ENCODE measurements around the gene SLC35E3.
"Not testable (repeated sequence)": the region's sequence is repeated elsewhere in the genome, so short reads cannot be mapped to it uniquely, and the experiment has no call there.

Gene SLC35E3

GRCh38 chr12:68790952-68791234 is 44.9 kb downstream of the SLC35E3 start:
- no peak for FAIRE-seq
- DNase-seq (ENCODE audit: insufficient read length, low spot score): no peak
- TF ChIP-seq POLR2AphosphoS5 (IDR thresholded peaks at IDR 0.05; ENCODE audit: low read depth, low read length) (no peak), TAF1 (IDR thresholded peaks at IDR 0.05; ENCODE audit: low read depth, low read length) (no peak), PAX5 (IDR thresholded peaks at IDR 0.05; ENCODE audit: insufficient read depth, low read length, severe bottlenecking) (no peak), POU2F2 (IDR thresholded peaks at IDR 0.05; ENCODE audit: low read depth, low read length) (no peak), SPI1 (IDR thresholded peaks at IDR 0.05; ENCODE audit: low read depth, low read length) (no peak), POLR2A (IDR thresholded peaks at IDR 0.05; ENCODE audit: low read depth, low read length) (no peak)

DNA sequence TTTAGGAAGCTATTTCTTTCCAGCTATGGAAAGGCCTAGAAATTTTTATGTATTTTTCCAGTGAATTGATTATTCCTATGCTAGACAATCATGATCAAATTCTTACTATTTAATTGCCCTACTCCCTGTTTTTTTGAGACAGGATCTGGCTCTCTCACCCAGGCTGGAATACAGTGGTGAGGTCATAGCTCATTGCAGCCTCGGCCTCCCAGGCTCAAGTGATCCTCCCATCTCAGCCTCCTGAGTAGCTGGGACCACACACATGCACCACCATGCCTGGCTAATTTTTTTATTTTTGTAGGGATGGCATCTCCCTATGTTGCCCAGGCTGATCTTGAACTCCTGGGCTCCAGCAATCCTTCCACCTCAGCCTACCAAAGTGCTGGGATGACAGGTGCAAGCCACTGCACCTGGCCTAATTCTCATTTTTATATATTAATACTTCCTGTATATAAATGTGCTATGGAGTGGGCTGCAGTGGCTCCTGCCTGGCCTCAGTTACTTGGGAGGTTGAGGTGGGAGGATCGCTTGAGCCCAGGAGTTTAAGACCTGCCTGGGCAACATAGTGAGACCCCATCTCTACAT is 46.0 kb downstream of the SLC35E3 start:
- DNase-seq (ENCODE audit: insufficient read length, low spot score) (no peak), FAIRE-seq (no peak)
- TF ChIP-seq POLR2A (IDR thresholded peaks at IDR 0.05; ENCODE audit: low read depth, low read length) (no peak), SPI1 (IDR thresholded peaks at IDR 0.05; ENCODE audit: low read depth, low read length) (no peak)

DNA sequence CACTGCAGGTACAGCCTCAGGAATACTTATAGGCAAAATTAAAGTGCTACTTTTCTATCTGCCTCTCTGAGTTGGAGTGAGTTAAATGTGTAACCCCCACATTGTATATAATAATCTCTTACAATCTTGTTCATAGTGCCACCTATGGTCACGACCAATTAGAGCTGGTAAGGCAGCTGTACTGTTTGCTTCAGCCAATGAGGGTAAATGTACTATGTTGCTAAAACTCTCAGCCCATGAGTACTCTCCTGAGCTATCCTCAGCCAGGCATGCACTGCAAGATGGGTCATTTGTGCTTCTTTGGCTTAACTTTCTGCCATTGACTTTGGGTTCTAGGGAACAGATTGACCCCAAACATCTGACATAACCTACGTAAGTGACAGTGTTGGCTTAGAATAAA is 47.0 kb downstream of the SLC35E3 start:
- FAIRE-seq: peak; percentile 59
- TF ChIP-seq TAF1 (IDR thresholded peaks at IDR 0.05; ENCODE audit: low read depth, low read length) (no peak), SPI1 (IDR thresholded peaks at IDR 0.05; ENCODE audit: low read depth, low read length) (no peak), POLR2A (IDR thresholded peaks at IDR 0.05; ENCODE audit: low read depth, low read length) (no peak), PAX5 (IDR thresholded peaks at IDR 0.05; ENCODE audit: insufficient read depth, low read length, severe bottlenecking) (no peak), POU2F2 (IDR thresholded peaks at IDR 0.05; ENCODE audit: low read depth, low read length) (no peak), POLR2AphosphoS5 (IDR thresholded peaks at IDR 0.05; ENCODE audit: low read depth, low read length) (no peak)
- peak; percentile 56 for DNase-seq (ENCODE audit: insufficient read length, low spot score)

DNA sequence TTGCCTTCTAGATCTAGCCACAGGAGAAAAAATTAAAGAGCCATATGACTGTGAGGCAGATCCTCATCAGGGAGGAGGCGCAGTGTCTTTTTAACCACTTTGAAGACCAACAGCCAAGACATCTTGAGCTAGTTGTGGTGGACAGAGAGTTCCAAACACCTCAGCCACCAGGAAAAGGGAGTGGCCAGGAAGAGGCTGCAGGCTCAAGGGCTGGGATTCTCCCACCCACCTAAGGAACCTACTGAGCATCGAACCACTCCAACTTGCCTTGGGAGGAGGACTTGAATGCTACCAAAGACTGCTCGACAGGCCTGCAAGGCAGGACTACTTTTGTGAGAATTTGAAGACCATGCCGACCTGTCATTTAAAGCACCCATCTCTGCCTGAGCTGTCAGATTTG is 47.5 kb downstream of the SLC35E3 start:
- no peak for DNase-seq (ENCODE audit: insufficient read length, low spot score)
- FAIRE-seq: no peak
- TF ChIP-seq SPI1 (IDR thresholded peaks at IDR 0.05; ENCODE audit: low read depth, low read length) (no peak), POLR2AphosphoS5 (IDR thresholded peaks at IDR 0.05; ENCODE audit: low read depth, low read length) (no peak), POLR2A (IDR thresholded peaks at IDR 0.05; ENCODE audit: low read depth, low read length) (no peak), POU2F2 (IDR thresholded peaks at IDR 0.05; ENCODE audit: low read depth, low read length) (no peak), PAX5 (IDR thresholded peaks at IDR 0.05; ENCODE audit: insufficient read depth, low read length, severe bottlenecking) (no peak), TAF1 (IDR thresholded peaks at IDR 0.05; ENCODE audit: low read depth, low read length) (no peak)

- DNase-seq (ENCODE audit: insufficient read length, low spot score) (no peak), FAIRE-seq (no peak)
- TF ChIP-seq SPI1 (IDR thresholded peaks at IDR 0.05; ENCODE audit: low read depth, low read length) (no peak), TAF1 (IDR thresholded peaks at IDR 0.05; ENCODE audit: low read depth, low read length) (no peak), POU2F2 (IDR thresholded peaks at IDR 0.05; ENCODE audit: low read depth, low read length) (no peak), POLR2AphosphoS5 (IDR thresholded peaks at IDR 0.05; ENCODE audit: low read depth, low read length) (no peak), PAX5 (IDR thresholded peaks at IDR 0.05; ENCODE audit: insufficient read depth, low read length, severe bottlenecking) (no peak), POLR2A (IDR thresholded peaks at IDR 0.05; ENCODE audit: low read depth, low read length) (no peak)
Measured at GRCh38 chr12:68793975-68794652, 48.1 kb downstream of the SLC35E3 start.

DNA sequence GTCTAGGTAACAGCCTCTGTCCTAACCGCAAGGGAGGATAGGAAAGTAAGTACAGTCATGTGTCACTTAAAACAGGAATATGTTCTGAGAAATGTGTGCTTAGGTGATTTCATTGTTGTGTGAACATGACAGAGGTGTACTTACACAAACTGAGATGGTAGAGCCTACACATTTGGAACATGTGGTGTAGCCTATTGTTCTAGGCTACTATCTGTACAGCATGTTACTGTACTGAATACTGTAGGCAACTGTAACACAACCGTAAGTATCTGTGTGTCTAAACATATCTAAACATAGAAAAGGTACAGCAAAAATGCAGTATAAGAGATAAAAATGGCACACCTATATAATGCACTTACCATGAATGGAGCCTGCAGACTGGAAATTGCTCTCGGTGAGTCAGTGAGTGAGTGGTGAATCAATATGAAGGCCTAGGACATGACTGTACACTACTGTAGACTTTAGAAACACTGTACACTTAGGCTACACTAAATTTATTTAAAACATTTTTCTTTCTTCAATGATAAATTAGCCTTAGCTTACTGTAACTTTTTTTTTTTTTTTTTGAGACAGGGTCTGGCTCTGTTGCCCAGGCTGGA is 48.8 kb downstream of the SLC35E3 start:
- DNase-seq (ENCODE audit: insufficient read length, low spot score): no peak
- FAIRE-seq: no peak
- TF ChIP-seq POLR2A (IDR thresholded peaks at IDR 0.05; ENCODE audit: low read depth, low read length) (no peak), TAF1 (IDR thresholded peaks at IDR 0.05; ENCODE audit: low read depth, low read length) (no peak), PAX5 (IDR thresholded peaks at IDR 0.05; ENCODE audit: insufficient read depth, low read length, severe bottlenecking) (no peak), POU2F2 (IDR thresholded peaks at IDR 0.05; ENCODE audit: low read depth, low read length) (no peak), POLR2AphosphoS5 (IDR thresholded peaks at IDR 0.05; ENCODE audit: low read depth, low read length) (no peak)

- FAIRE-seq (no peak), DNase-seq (ENCODE audit: insufficient read length, low spot score) (no peak)
- no peak for TF ChIP-seq POU2F2 (IDR thresholded peaks at IDR 0.05; ENCODE audit: low read depth, low read length)
Measured at GRCh38 chr12:68796399-68796798, 50.4 kb downstream of the SLC35E3 start.

GRCh38 chr12:68798882-68799234 is 52.9 kb downstream of the SLC35E3 start:
- DNase-seq (ENCODE audit: insufficient read length, low spot score) (no peak), FAIRE-seq (no peak)
- TF ChIP-seq POLR2A (IDR thresholded peaks at IDR 0.05; ENCODE audit: low read depth, low read length) (no peak), TAF1 (IDR thresholded peaks at IDR 0.05; ENCODE audit: low read depth, low read length) (no peak)

GRCh38 chr12:68800294-68800693 is 54.3 kb downstream of the SLC35E3 start:
- DNase-seq (ENCODE audit: insufficient read length, low spot score): no peak
- TF ChIP-seq TAF1 (IDR thresholded peaks at IDR 0.05; ENCODE audit: low read depth, low read length) (no peak), PAX5 (IDR thresholded peaks at IDR 0.05; ENCODE audit: insufficient read depth, low read length, severe bottlenecking) (no peak), POLR2A (IDR thresholded peaks at IDR 0.05; ENCODE audit: low read depth, low read length) (no peak), POU2F2 (IDR thresholded peaks at IDR 0.05; ENCODE audit: low read depth, low read length) (no peak), POLR2AphosphoS5 (IDR thresholded peaks at IDR 0.05; ENCODE audit: low read depth, low read length) (no peak), SPI1 (IDR thresholded peaks at IDR 0.05; ENCODE audit: low read depth, low read length) (no peak)
- FAIRE-seq: no peak

GRCh38 chr12:68801124-68801523 is 55.1 kb downstream of the SLC35E3 start:
- DNase-seq (ENCODE audit: insufficient read length, low spot score); FAIRE-seq: not testable (repeated sequence)

- not testable (repeated sequence) for DNase-seq (ENCODE audit: insufficient read length, low spot score); FAIRE-seq
Measured at GRCh38 chr12:68802372-68802745, 56.4 kb downstream of the SLC35E3 start.

DNA sequence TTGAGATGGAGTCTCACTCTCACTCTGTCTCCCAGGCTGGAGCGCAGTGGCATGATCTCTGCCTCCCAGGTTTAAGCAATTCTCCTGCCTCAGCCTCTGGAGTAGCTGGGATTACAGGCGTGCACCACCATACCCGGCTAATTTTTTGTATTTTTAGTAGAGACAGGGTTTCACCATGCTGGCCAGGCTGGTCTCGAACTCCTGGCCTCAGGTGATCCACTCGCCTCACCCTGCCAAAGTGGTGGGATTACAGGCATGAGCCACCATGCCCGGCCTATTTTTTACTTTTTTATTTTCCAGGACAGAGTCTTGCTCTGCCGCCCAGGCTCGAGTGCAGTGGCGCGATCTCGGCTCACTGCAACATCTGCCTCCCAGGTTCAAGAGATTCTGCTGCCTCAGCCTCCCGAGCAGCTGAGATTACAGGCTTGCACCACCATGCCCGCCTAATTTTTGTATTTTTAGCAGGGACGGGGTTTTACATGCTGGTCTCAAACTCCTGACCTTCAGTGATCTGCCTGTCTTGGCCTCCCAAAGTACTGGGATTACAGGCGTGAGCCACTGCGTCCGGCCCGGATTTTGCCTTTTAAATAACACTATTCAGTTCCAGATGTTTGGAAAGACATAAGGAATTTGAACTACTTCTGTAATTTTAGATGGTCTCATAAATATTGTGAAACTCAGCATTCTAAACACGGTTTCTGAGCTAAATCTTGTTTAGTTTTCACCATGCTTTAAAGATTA is 57.1 kb downstream of the SLC35E3 start:
- not testable (repeated sequence) for DNase-seq (ENCODE audit: insufficient read length, low spot score); FAIRE-seq

Measured in GM12891 (cell line).